SK-N-SH (cell line): ENCODE measurements around the gene NCAM2. TPM values are rescaled to one million over a fixed set of nuclear protein-coding genes. Genes with fewer than 3 reads are reported as not detected.

Experiments used
- CTCF ChIA-PET: fragments of 300-600, 350-600 bp; formaldehyde crosslinking; extraction: SDS; loops from one replicate; lab custom pipeline; 2021; lab: Yijun Ruan, JAX
- POLR2A ChIA-PET: fragments of 350-600 bp; sonication (Branson Sonifier 250); formaldehyde crosslinking; extraction: SDS; loops from one replicate; lab custom pipeline; 2020; ENCODE audit warnings: antibody characterized with exemption, inconsistent platforms; lab: Yijun Ruan, JAX
- DNase-seq: peaks from one replicate; pipeline ENCODE4 v3.0.0; 2012
- H2AFZ ChIP-seq: fragments of 200-600 bp; sonication (generic); 2 replicates; pipeline ENCODE4 v1.8.1; 2016; ENCODE audit warnings: antibody characterized with exemption, mild to moderate bottlenecking, low read depth
- H3F3A ChIP-seq: fragments of 200-600 bp; sonication (generic); replicated peaks from 2 replicates; pipeline ENCODE3; 2016; ENCODE audit warnings: antibody characterized with exemption, mild to moderate bottlenecking; ENCODE audit not compliant: insufficient read depth
- H3K27ac ChIP-seq, 2 experiments: fragments of 200-500 bp in 1 of 2; fragments of 200-600 bp in 1 of 2; sonication (Bioruptor generic) in 1 of 2; sonication (generic), shearing (Covaris generic) in 1 of 2; 2 replicates each; pipeline versions ENCODE4 v1.5.1 to v1.6.1; 2014 to 2016; ENCODE audit warnings: low read depth in 2 of 2, inconsistent platforms in 1 of 2, low read length in 1 of 2, mild to moderate bottlenecking in 1 of 2, mixed read lengths in 1 of 2
- H3K27me3 ChIP-seq: fragments of 200-600 bp; sonication (generic), shearing (Covaris generic); 2 replicates; pipeline ENCODE4 v1.6.1; 2016; ENCODE audit warnings: mixed run types; ENCODE audit not compliant: insufficient read depth
- H3K36me3 ChIP-seq, 2 experiments: fragments of 200-500 bp in 1 of 2; fragments of 200-600 bp in 1 of 2; sonication (Bioruptor generic) in 1 of 2; sonication (generic) in 1 of 2; replicated peaks in 1 of 2; 2 replicates each; pipeline versions ENCODE3 to v1.5.1; 2014 to 2016; ENCODE audit warnings: low read length in 1 of 2, mild to moderate bottlenecking in 1 of 2; ENCODE audit not compliant: insufficient read depth in 2 of 2, control insufficient read depth in 1 of 2
- H3K4me1 ChIP-seq, 2 experiments: fragments of 200-500 bp in 1 of 2; fragments of 200-600 bp in 1 of 2; sonication (Bioruptor generic) in 1 of 2; sonication (generic), shearing (Covaris generic) in 1 of 2; 2 replicates each; pipeline versions ENCODE4 v1.5.1 to v1.6.1; 2014 to 2016; ENCODE audit warnings: low read depth in 1 of 2, low read length in 1 of 2, mixed run types in 1 of 2; ENCODE audit not compliant: insufficient read depth in 2 of 2, control insufficient read depth in 1 of 2
- H3K4me2 ChIP-seq: fragments of 200-600 bp; sonication (generic), shearing (Covaris generic); 2 replicates; pipeline ENCODE4 v1.6.1; 2017; ENCODE audit warnings: mixed run types
- H3K4me3 ChIP-seq, 2 experiments: fragments of 200-500 bp in 1 of 2; fragments of 200-600 bp in 1 of 2; sonication (Bioruptor generic) in 1 of 2; sonication (generic), shearing (Covaris generic) in 1 of 2; 2 replicates each; pipeline versions ENCODE4 v1.5.1 to v1.8.1; 2014 to 2016; ENCODE audit warnings: low read depth in 2 of 2, inconsistent platforms in 1 of 2, low read length in 1 of 2, mild to moderate bottlenecking in 1 of 2, mixed read lengths in 1 of 2, moderate library complexity in 1 of 2
- H3K79me2 ChIP-seq: fragments of 200-600 bp; sonication (generic); 2 replicates; pipeline ENCODE4 v1.8.1; 2017; ENCODE audit warnings: mild to moderate bottlenecking; ENCODE audit not compliant: insufficient read depth
- H3K9ac ChIP-seq: fragments of 200-600 bp; sonication (generic); 2 replicates; pipeline ENCODE4 v1.6.1; 2017; ENCODE audit warnings: mixed run types
- H3K9me2 ChIP-seq: fragments of 200-600 bp; sonication (generic); 2 replicates; pipeline ENCODE4 v1.6.1; 2017; ENCODE audit warnings: mixed run types
- H3K9me3 ChIP-seq: fragments of 200-600 bp; sonication (generic); 2 replicates; pipeline ENCODE4 v1.6.1; 2017; ENCODE audit warnings: mixed run types, mild to moderate bottlenecking, moderate library complexity
- H4K20me1 ChIP-seq: fragments of 200-600 bp; sonication (generic); 2 replicates; pipeline ENCODE4 v1.6.1; 2017; ENCODE audit warnings: mild to moderate bottlenecking, mixed run types; ENCODE audit not compliant: insufficient read depth
- CHD2 ChIP-seq: fragments of 150-350 bp; IDR thresholded peaks from 2 replicates; pipeline ENCODE4 v1.6.1; 2018; ENCODE audit warnings: low read length; ENCODE audit not compliant: partially characterized antibody
- EP300 ChIP-seq, 2 experiments: IDR thresholded peaks; 2 replicates each; pipeline versions ENCODE4 v1.4.0 to v1.6.1; 2012; ENCODE audit warnings: borderline replicate concordance in 1 of 2, low read depth in 1 of 2, low read length in 1 of 2
- EZH2phosphoT487 ChIP-seq: fragments of 200-600 bp; sonication (generic); IDR thresholded peaks from 2 replicates; pipeline ENCODE4 v1.6.1; 2017; ENCODE audit warnings: low read depth, mixed run types, mild to moderate bottlenecking, antibody characterized with exemption, moderate library complexity, borderline replicate concordance
- FOSL2 ChIP-seq: IDR thresholded peaks from 2 replicates; pipeline ENCODE4 v1.4.0; 2012; ENCODE audit warnings: low read depth, mild to moderate bottlenecking, moderate library complexity, borderline replicate concordance
- FOXJ3 ChIP-seq: sonication (generic); formaldehyde crosslinking; IDR thresholded peaks from 2 replicates; pipeline ENCODE4 v1.5.1; 2020; ENCODE audit warnings: mild to moderate bottlenecking, missing genetic modification reagents
- FOXM1 ChIP-seq: IDR thresholded peaks from 2 replicates; pipeline ENCODE4 v1.4.0; 2012; ENCODE audit warnings: low read depth, mild to moderate bottlenecking
- IRF3 ChIP-seq: fragments of 150-350 bp; IDR thresholded peaks from 2 replicates; pipeline ENCODE4 v1.6.1; 2016; ENCODE audit warnings: mild to moderate bottlenecking, low read depth, low read length
- JUND ChIP-seq: IDR thresholded peaks from 2 replicates; pipeline ENCODE4 v1.4.0; 2012
- MEF2A ChIP-seq: IDR thresholded peaks from 2 replicates; pipeline ENCODE4 v1.4.0; 2012; ENCODE audit warnings: low read depth, borderline replicate concordance
- MXI1 ChIP-seq: IDR thresholded peaks from 2 replicates; pipeline ENCODE4 v1.6.1; 2012; ENCODE audit warnings: mild to moderate bottlenecking, low read depth, low read length, improper control_type of control experiment
- PBX3 ChIP-seq: IDR thresholded peaks from 2 replicates; pipeline ENCODE4; 2012
- POLR2AphosphoS5 ChIP-seq: IDR thresholded peaks from 2 replicates; pipeline ENCODE4 v1.6.1; 2012; ENCODE audit warnings: low read depth, low read length
- RAD21 ChIP-seq: IDR thresholded peaks from 2 replicates; pipeline ENCODE4 v1.6.1; 2012; ENCODE audit warnings: mild to moderate bottlenecking, low read length
- RXRA ChIP-seq: IDR thresholded peaks from 2 replicates; pipeline ENCODE4 v1.4.0; 2012; ENCODE audit warnings: low read depth, mild to moderate bottlenecking, borderline replicate concordance
- TCF12 ChIP-seq: IDR thresholded peaks from 2 replicates; pipeline ENCODE4 v1.4.0; 2012
- YY1 ChIP-seq: IDR thresholded peaks from 2 replicates; pipeline ENCODE4 v1.4.0; 2012; ENCODE audit warnings: low read depth, mild to moderate bottlenecking
- ZBTB33 ChIP-seq: IDR thresholded peaks from 2 replicates; pipeline ENCODE4 v1.4.0; 2012; ENCODE audit warnings: low read depth, borderline replicate concordance
- WGBS: methylation state at CpG from one replicate; pipeline ENCODE4 v1.1.6; 2017; ENCODE audit warnings: low lambda C conversion rate; 5-methylcytosine and 5-hydroxymethylcytosine counted together
- polyA plus RNA-seq, 3 experiments: library from polyadenylated mRNA; depleted of rRNA; stranded (reverse); fragments of >200 nt; gene quantifications; 2 replicates each; pipeline ENCODE4 v1.2.3, GENCODE V29; 2012
- TF ChIP-seq, protein P1 (sequence below): fragments of 150-350 bp; IDR thresholded peaks from 2 replicates; pipeline ENCODE4 v1.6.1; 2017; ENCODE audit warnings: antibody characterized with exemption, low read length, low read depth, borderline replicate concordance
- TF ChIP-seq, protein P2 (sequence below): IDR thresholded peaks from 2 replicates; pipeline ENCODE4 v1.4.0; 2012; ENCODE audit warnings: low read depth, borderline replicate concordance

The NCAM2 gene
- polyA plus RNA-seq, 1 of the 3 experiments (the other 2 are of a cell fraction): 2.1 TPM

- H3K9ac ChIP-seq: no peak overlapping the region
- WGBS: 60% methylated on average over 6 of the region's 6 CpGs
- H3F3A ChIP-seq: no peaks in the 10 kb centered on the region
- H3K36me3 ChIP-seq: no peaks in the 10 kb centered on the region
- no peak for DNase-seq
- no peak overlapping the region for H3K27ac ChIP-seq
- POLR2A ChIA-PET: no interaction called here
- H3K9me2 ChIP-seq: no peaks in the 10 kb centered on the region
- TF ChIP-seq POLR2AphosphoS5 (no peak), TCF12 (no peak), FOXJ3 (CRISPR knock-in tag) (no peak), RAD21 (no peak), IRF3 (no peak), ZBTB33 (no peak), PBX3 (no peak), YY1 (no peak), EZH2phosphoT487 (no peak), EP300 (IDR thresholded peaks at IDR 0.05; ENCODE audit: borderline replicate concordance in 1 of 2, low read depth in 1 of 2, low read length in 1 of 2) (no peak), CHD2 (no peak), MXI1 (no peak), FOSL2 (no peak), FOXM1 (no peak), RXRA (no peak), MEF2A (no peak), JUND (no peak)
- TF ChIP-seq, protein P1, sequence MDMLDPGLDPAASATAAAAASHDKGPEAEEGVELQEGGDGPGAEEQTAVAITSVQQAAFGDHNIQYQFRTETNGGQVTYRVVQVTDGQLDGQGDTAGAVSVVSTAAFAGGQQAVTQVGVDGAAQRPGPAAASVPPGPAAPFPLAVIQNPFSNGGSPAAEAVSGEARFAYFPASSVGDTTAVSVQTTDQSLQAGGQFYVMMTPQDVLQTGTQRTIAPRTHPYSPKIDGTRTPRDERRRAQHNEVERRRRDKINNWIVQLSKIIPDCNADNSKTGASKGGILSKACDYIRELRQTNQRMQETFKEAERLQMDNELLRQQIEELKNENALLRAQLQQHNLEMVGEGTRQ: no peak
- TF ChIP-seq, protein P2, sequence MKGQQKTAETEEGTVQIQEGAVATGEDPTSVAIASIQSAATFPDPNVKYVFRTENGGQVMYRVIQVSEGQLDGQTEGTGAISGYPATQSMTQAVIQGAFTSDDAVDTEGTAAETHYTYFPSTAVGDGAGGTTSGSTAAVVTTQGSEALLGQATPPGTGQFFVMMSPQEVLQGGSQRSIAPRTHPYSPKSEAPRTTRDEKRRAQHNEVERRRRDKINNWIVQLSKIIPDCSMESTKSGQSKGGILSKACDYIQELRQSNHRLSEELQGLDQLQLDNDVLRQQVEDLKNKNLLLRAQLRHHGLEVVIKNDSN: no peak
- TF ChIP-seq, all 33 proteins: peak for 0
- H3K4me3 ChIP-seq: no peak overlapping the region
- no peak overlapping the region; the same call in 1 of the 2 replicates for H3K4me2 ChIP-seq
- no peaks in the 10 kb centered on the region for H3K79me2 ChIP-seq
- H2AFZ ChIP-seq: no peak overlapping the region
- H3K4me1 ChIP-seq: no peaks in the 10 kb centered on the region; a peak in 1 of 4 replicates
- H3K27me3 ChIP-seq: no peaks in the 10 kb centered on the region
- H3K9me3 ChIP-seq: no peaks in the 10 kb centered on the region
- CTCF ChIA-PET: interaction anchor here (1.2 to 1.8 kb wide), 2 partner anchors 95 to 914 kb away, joined by 3 to 4 read pairs; no protein-coding TSS in a partner anchor
- no peaks in the 10 kb centered on the region for H4K20me1 ChIP-seq
Measured at GRCh38 chr21:21007606-21008005, 9.4 kb downstream of the NCAM2 start.
